ENCODE measurements around the gene RAD17. TPM values are rescaled to one million over a fixed set of nuclear protein-coding genes. Genes with fewer than 3 reads are reported as not detected.

RAD17 gene
- polyA plus RNA-seq, 1 donor (not counting 4 experiments of a cell fraction or from before 2014, with no cell fraction given), result 23.0 TPM

GRCh38 chr5:69414885-69415583 is 45.4 kb downstream of the RAD17 start, which contains the start of gene MARVELD2:
MARVELD2 (plus strand) TSS chr5:69415116; CDS start chr5:69419386, 4,270 bp downstream.
- TF ChIP-seq CTCF (optimal IDR thresholded peaks at IDR 0.05 in 1 of 3, IDR thresholded peaks at IDR 0.05 in 1 of 3, conservative IDR thresholded peaks at IDR 0.05 in 1 of 3; ENCODE audit: extremely low read depth in 1 of 3, insufficient read depth in 2 of 3, low read length in 3 of 3) (peak; percentile 21 to 69 (median 58)), EZH2 (IDR thresholded peaks at IDR 0.05; ENCODE audit: low read length) (no peak)
- no peaks in the 10 kb centered on the region for H3K9me3 ChIP-seq (ENCODE audit: control insufficient read depth, low read depth, low read length)
- FAIRE-seq (peak; percentile 13), DNase-seq (ENCODE audit: low read depth, low spot score) (peak; percentile 32)
- H3K27me3 ChIP-seq (ENCODE audit: control insufficient read depth, extremely low read depth, insufficient read depth, low read length), result no peaks in the 10 kb centered on the region
- H3K27ac ChIP-seq (ENCODE audit: control insufficient read depth, insufficient read depth, low read length), result peak within 1 kb of the TSS; percentile 91
- peak within 1 kb of the TSS; percentile 90 for H3K4me2 ChIP-seq (ENCODE audit: control insufficient read depth, extremely low read depth, insufficient read depth, low read depth, low read length)
- no peaks in the 10 kb centered on the region for H3K9me1 ChIP-seq (ENCODE audit: control insufficient read depth, extremely low read depth, insufficient read depth, low read length)
- dilution Hi-C loops (cut with MboI; ENCODE audit: extremely low pct_ligation_motif_present, low sequenced_read_pairs), result no loop called here
- H3K36me3 ChIP-seq (ENCODE audit: control insufficient read depth in 2 of 2, extremely low read depth in 1 of 2, insufficient read depth in 2 of 2, low read length in 2 of 2), result peaks cover 3 to 5% of the 10 kb centered on the region in 2 experiments
- peaks cover 11% of the 10 kb centered on the region for H3K4me1 ChIP-seq (ENCODE audit: control insufficient read depth, extremely low read depth, insufficient read depth, low read length)
- H3K9ac ChIP-seq (ENCODE audit: control insufficient read depth, extremely low read depth, insufficient read depth, low read length), result peak within 1 kb of the TSS; percentile 95
- H3K4me3 ChIP-seq (ENCODE audit: control insufficient read depth in 2 of 3, extremely low read depth in 1 of 3, insufficient read depth in 2 of 3, low read depth in 1 of 3, low read length in 3 of 3), result peak within 1 kb of the TSS; percentile 66 to 86 (median 76)
- H4K20me1 ChIP-seq (ENCODE audit: control insufficient read depth, extremely low read depth, insufficient read depth, low read length), result no peaks in the 10 kb centered on the region
- H3K79me2 ChIP-seq (ENCODE audit: control insufficient read depth, insufficient read depth, low read length), result peaks cover 21% of the 10 kb centered on the region
- peak within 1 kb of the TSS; percentile 86 for H2AFZ ChIP-seq (ENCODE audit: control insufficient read depth, low read length)

- no peaks in the 10 kb centered on the region for H3K9me1 ChIP-seq (ENCODE audit: control insufficient read depth, extremely low read depth, insufficient read depth, low read length)
- H3K9ac ChIP-seq (ENCODE audit: control insufficient read depth, extremely low read depth, insufficient read depth, low read length), result peak overlapping the region; percentile 95
- dilution Hi-C loops (cut with MboI; ENCODE audit: extremely low pct_ligation_motif_present, low sequenced_read_pairs), result no loop called here
- peak overlapping the region; percentile 91 for H3K27ac ChIP-seq (ENCODE audit: control insufficient read depth, insufficient read depth, low read length)
- peaks cover 11% of the 10 kb centered on the region for H3K4me1 ChIP-seq (ENCODE audit: control insufficient read depth, extremely low read depth, insufficient read depth, low read length)
- H3K79me2 ChIP-seq (ENCODE audit: control insufficient read depth, insufficient read depth, low read length), result peaks cover 27% of the 10 kb centered on the region
- no peaks in the 10 kb centered on the region for H3K27me3 ChIP-seq (ENCODE audit: control insufficient read depth, extremely low read depth, insufficient read depth, low read length)
- TF ChIP-seq EZH2 (IDR thresholded peaks at IDR 0.05; ENCODE audit: low read length) (no peak), CTCF (optimal IDR thresholded peaks at IDR 0.05 in 1 of 3, IDR thresholded peaks at IDR 0.05 in 1 of 3, conservative IDR thresholded peaks at IDR 0.05 in 1 of 3; ENCODE audit: extremely low read depth in 1 of 3, insufficient read depth in 2 of 3, low read length in 3 of 3) (no peak)
- peaks cover 3 to 8% of the 10 kb centered on the region in 2 experiments for H3K36me3 ChIP-seq (ENCODE audit: control insufficient read depth in 2 of 2, extremely low read depth in 1 of 2, insufficient read depth in 2 of 2, low read length in 2 of 2)
- peak overlapping the region; percentile 90 for H3K4me2 ChIP-seq (ENCODE audit: control insufficient read depth, extremely low read depth, insufficient read depth, low read depth, low read length)
- FAIRE-seq (no peak), DNase-seq (ENCODE audit: low read depth, low spot score) (no peak)
- peak overlapping the region; percentile 86 for H2AFZ ChIP-seq (ENCODE audit: control insufficient read depth, low read length)
- no peaks in the 10 kb centered on the region for H3K9me3 ChIP-seq (ENCODE audit: control insufficient read depth, low read depth, low read length)
- no peaks in the 10 kb centered on the region for H4K20me1 ChIP-seq (ENCODE audit: control insufficient read depth, extremely low read depth, insufficient read depth, low read length)
- peak overlapping the region; percentile 66 to 86 (median 76) for H3K4me3 ChIP-seq (ENCODE audit: control insufficient read depth in 2 of 3, extremely low read depth in 1 of 3, insufficient read depth in 2 of 3, low read depth in 1 of 3, low read length in 3 of 3)
Observed at GRCh38 chr5:69415584-69415958, 46.0 kb downstream of the RAD17 start.

All from keratinocyte (primary cell).